Ishikawa (cell line): ENCODE measurements around the gene ITGB1BP2.

ENCODE experiments used
- CEBPB ChIP-seq: IDR thresholded peaks from 2 replicates; pipeline ENCODE4 v1.6.1; 2012
- CREB1 ChIP-seq: IDR thresholded peaks from 2 replicates; pipeline ENCODE4 v1.6.1; 2012; ENCODE audit warnings: low read depth
- EGR1 ChIP-seq: IDR thresholded peaks from 2 replicates; pipeline ENCODE4 v1.6.1; 2012
- EP300 ChIP-seq: IDR thresholded peaks from 2 replicates; pipeline ENCODE4 v1.6.1; 2012; ENCODE audit warnings: borderline replicate concordance
- FOXM1 ChIP-seq: IDR thresholded peaks from 2 replicates; pipeline ENCODE4 v1.6.1; 2012; ENCODE audit warnings: low read depth, borderline replicate concordance
- NFIC ChIP-seq: IDR thresholded peaks from 2 replicates; pipeline ENCODE4 v1.6.1; 2012
- RAD21 ChIP-seq: IDR thresholded peaks from 2 replicates; pipeline ENCODE4 v1.6.1; 2012; ENCODE audit warnings: low read depth
- TAF1 ChIP-seq: IDR thresholded peaks from 2 replicates; pipeline ENCODE4 v1.6.1; 2012; ENCODE audit warnings: low read depth, mild to moderate bottlenecking
- TCF12 ChIP-seq: IDR thresholded peaks from 2 replicates; pipeline ENCODE4 v1.6.1; 2012; ENCODE audit warnings: low read depth
- TEAD4 ChIP-seq: IDR thresholded peaks from 2 replicates; pipeline ENCODE4 v1.6.1; 2012
- YY1 ChIP-seq: IDR thresholded peaks from 2 replicates; pipeline ENCODE4 v1.6.1; 2012; ENCODE audit warnings: low read depth
- ZBTB7A ChIP-seq: IDR thresholded peaks from 2 replicates; pipeline ENCODE4 v1.6.1; 2012; ENCODE audit warnings: low read depth
- TF ChIP-seq, protein P1 (sequence below): IDR thresholded peaks from 2 replicates; pipeline ENCODE4 v1.6.1; 2012; ENCODE audit warnings: low read depth, mild to moderate bottlenecking
- TF ChIP-seq, protein P2 (sequence below): IDR thresholded peaks from 2 replicates; pipeline ENCODE4 v1.6.1; 2012
- TF ChIP-seq, protein P3 (sequence below): IDR thresholded peaks from 2 replicates; pipeline ENCODE4 v1.6.1; 2012

ITGB1BP2 gene

DNA sequence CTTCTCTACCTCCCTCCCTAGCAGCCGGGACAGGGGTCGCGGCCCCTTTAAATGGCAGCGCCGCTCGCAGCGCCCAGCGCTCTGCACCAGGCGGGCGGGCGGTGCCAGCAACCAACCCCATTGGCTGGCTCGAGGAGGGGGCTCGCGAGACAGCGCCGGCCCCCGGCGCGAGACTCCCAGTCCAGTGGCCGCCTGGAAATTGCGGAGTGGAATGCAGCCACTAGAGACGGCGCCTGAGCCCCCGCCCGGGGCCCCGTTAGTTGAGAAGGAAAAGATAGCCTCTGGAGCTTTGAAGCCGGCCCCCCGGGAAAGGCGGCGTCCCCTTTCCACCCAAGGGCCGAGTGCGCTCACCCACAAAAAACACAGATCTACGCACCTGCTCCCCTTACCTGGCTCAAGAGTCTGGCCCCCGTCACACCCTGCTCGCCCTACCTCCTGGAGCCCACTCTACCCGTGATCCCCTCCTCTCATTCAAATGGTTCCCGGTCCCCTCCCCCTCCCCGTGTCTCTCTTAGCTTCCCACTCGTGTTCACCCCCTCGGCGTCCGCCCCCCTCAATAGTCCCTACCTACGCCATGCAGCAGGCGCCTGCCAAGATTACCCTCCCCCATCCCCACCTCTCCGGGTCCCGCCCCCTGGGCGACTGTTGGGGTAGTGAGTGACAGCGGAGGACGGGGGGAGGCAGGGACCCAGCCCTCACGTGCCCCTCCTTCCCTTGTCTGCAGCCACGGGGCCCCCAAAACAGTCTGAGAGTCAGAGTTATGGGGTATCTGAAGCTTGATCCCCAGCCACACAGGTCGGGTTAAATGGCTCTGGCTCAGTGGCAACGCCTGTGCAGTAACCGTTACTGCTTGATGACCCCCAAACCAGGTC is 47.2 kb upstream of the ITGB1BP2 start, which contains the start of gene ZMYM3:
ZMYM3 (minus strand) TSS at position 49 of the 872 bp plus-strand sequence. CDS start 885 bp downstream, outside the sequence.
- TF ChIP-seq, protein P1, sequence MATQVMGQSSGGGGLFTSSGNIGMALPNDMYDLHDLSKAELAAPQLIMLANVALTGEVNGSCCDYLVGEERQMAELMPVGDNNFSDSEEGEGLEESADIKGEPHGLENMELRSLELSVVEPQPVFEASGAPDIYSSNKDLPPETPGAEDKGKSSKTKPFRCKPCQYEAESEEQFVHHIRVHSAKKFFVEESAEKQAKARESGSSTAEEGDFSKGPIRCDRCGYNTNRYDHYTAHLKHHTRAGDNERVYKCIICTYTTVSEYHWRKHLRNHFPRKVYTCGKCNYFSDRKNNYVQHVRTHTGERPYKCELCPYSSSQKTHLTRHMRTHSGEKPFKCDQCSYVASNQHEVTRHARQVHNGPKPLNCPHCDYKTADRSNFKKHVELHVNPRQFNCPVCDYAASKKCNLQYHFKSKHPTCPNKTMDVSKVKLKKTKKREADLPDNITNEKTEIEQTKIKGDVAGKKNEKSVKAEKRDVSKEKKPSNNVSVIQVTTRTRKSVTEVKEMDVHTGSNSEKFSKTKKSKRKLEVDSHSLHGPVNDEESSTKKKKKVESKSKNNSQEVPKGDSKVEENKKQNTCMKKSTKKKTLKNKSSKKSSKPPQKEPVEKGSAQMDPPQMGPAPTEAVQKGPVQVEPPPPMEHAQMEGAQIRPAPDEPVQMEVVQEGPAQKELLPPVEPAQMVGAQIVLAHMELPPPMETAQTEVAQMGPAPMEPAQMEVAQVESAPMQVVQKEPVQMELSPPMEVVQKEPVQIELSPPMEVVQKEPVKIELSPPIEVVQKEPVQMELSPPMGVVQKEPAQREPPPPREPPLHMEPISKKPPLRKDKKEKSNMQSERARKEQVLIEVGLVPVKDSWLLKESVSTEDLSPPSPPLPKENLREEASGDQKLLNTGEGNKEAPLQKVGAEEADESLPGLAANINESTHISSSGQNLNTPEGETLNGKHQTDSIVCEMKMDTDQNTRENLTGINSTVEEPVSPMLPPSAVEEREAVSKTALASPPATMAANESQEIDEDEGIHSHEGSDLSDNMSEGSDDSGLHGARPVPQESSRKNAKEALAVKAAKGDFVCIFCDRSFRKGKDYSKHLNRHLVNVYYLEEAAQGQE = no peak
- TF ChIP-seq TCF12 (0 out of 2 replicates have a peak, but pooled peaks have one; percentile 23), YY1 (0 out of 2 replicates have a peak, but pooled peaks have one; percentile 17), ZBTB7A (0 out of 2 replicates have a peak, but pooled peaks have one; percentile 21), EGR1 (no peak), TEAD4 (no peak), NFIC (no peak)
- TF ChIP-seq, protein P2, sequence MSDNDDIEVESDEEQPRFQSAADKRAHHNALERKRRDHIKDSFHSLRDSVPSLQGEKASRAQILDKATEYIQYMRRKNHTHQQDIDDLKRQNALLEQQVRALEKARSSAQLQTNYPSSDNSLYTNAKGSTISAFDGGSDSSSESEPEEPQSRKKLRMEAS = peak; percentile 15; the same call in 1 of the 2 replicates

DNA sequence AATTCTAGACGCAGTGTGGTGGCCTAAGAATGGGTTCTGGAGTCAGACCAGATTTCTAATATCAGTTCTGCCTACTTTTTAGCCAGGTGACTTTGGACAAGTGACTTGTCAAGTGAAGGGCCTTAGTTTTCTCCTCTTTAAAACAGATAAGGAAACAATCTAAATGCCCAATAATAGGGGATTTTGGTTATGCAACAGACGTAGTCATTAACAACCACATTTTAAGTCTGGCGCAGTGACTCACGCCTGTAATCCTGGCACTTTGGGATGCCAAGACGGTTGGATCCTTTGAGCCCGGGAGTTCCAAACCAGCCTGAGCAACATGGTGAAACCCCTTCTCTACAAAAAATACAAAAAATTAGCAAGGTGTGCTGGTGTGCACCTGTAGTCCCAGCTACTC is 45.5 kb upstream of the ITGB1BP2 start:
- TF ChIP-seq, protein P2 = no peak
- TF ChIP-seq TEAD4 (no peak), FOXM1 (no peak), EGR1 (no peak), YY1 (no peak), RAD21 (no peak), EP300 (no peak)
- TF ChIP-seq, protein P3, sequence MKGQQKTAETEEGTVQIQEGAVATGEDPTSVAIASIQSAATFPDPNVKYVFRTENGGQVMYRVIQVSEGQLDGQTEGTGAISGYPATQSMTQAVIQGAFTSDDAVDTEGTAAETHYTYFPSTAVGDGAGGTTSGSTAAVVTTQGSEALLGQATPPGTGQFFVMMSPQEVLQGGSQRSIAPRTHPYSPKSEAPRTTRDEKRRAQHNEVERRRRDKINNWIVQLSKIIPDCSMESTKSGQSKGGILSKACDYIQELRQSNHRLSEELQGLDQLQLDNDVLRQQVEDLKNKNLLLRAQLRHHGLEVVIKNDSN = no peak

DNA sequence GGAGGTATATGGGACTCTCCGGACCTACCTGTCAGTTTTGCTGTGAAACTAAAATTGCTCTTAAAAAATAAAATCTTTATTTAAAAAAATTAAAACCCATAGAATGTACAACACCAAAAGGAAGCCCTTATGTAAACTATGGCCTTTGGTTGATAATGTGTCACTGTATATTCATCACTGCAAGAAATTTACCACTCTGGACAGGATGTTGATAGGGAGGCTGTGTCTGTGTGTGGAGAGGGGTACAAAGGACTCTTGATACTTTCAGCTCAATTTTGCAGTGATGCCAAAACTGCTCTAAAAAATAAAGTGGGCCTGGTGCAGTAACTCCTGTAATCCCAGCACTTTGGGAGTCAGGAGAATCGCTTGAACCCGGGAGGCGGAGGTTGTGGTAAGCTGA is 44.7 kb upstream of the ITGB1BP2 start:
- no peak for TF ChIP-seq TAF1
- TF ChIP-seq ZBTB7A = no peak
- no peak for TF ChIP-seq CEBPB
- no peak for TF ChIP-seq CREB1
- no peak for TF ChIP-seq NFIC
- TF ChIP-seq RAD21 = no peak
- TF ChIP-seq, protein P2 = no peak
- no peak for TF ChIP-seq TCF12
- TF ChIP-seq FOXM1 = no peak
- TF ChIP-seq, protein P1 = no peak
- no peak for TF ChIP-seq YY1
- TF ChIP-seq, protein P3 = no peak
- TF ChIP-seq TEAD4 = no peak
- no peak for TF ChIP-seq EP300
- TF ChIP-seq EGR1 = no peak

DNA sequence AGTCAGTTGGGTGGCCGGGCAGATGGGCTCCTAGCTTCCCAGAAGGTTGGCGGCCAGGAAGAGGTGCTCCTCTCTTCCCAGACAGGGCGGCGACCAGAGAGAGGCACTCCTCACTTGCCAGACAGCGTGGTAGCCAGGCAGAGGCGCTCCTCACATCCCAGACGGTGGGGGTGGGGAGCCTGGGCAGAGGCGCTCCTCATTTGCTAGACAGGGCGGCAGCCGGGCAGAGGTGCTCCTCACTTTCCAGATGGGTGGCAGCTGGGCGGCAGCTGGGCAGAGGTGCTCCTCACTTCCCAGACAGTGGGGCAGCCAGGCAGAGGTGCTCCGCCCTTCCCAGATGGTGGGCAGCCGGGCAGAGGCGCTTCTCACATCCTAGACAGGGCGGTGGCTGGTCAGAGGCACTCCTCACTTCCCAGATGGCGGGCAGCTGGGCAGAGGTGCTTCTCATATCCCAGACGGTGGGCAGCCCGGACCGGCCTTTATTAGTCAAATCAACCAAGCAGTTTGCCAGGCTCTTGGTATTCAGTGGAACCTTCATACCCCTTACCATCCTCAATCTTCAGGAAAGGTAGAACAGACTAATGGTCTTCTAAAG is 31.7 kb upstream of the ITGB1BP2 start:
- TF ChIP-seq EGR1 (no peak), RAD21 (no peak), TEAD4 (no peak), FOXM1 (no peak), ZBTB7A (no peak), YY1 (no peak), CEBPB (no peak), EP300 (no peak), CREB1 (no peak), TAF1 (no peak), TCF12 (no peak), NFIC (no peak)
- TF ChIP-seq, protein P1 = no peak
- TF ChIP-seq, protein P3 = no peak
- TF ChIP-seq, protein P2 = no peak
